ENCODE results near the gene CDADC1. TPM values are rescaled to one million over a fixed set of nuclear protein-coding genes. Genes with fewer than 3 reads are reported as not detected.

Gene CDADC1
- total RNA-seq, 1 donor from 2014 or later: 3.3 TPM

- no peak overlapping the region for H3K4me3 ChIP-seq (ENCODE audit: low read depth, low read length)
- no peak for TF ChIP-seq CTCF (conservative IDR thresholded peaks at IDR 0.05; ENCODE audit: low read depth, low read length)
- no peak for DNase-seq (ENCODE audit: low read depth)
Measured at GRCh38 chr13:49251326-49251725, 3.6 kb downstream of the CDADC1 start.

GRCh38 chr13:49253310-49253709 lies 5.6 kb downstream of the CDADC1 start:
- H3K4me3 ChIP-seq (ENCODE audit: low read depth, low read length): no peak overlapping the region
- no peak for DNase-seq (ENCODE audit: low read depth)
- no peak for TF ChIP-seq CTCF (conservative IDR thresholded peaks at IDR 0.05; ENCODE audit: low read depth, low read length)

GRCh38 chr13:49254007-49254406 lies 6.3 kb downstream of the CDADC1 start:
- H3K4me3 ChIP-seq (ENCODE audit: low read depth, low read length): no peak overlapping the region
- TF ChIP-seq CTCF (conservative IDR thresholded peaks at IDR 0.05; ENCODE audit: low read depth, low read length): no peak
- DNase-seq (ENCODE audit: low read depth): no peak

GRCh38 chr13:49256841-49257240 lies 9.1 kb downstream of the CDADC1 start:
- TF ChIP-seq CTCF (conservative IDR thresholded peaks at IDR 0.05; ENCODE audit: low read depth, low read length): no peak
- no peak overlapping the region for H3K4me3 ChIP-seq (ENCODE audit: low read depth, low read length)
- no peak for DNase-seq (ENCODE audit: low read depth)

GRCh38 chr13:49258089-49258796 lies 10.5 kb downstream of the CDADC1 start:
- no peak for TF ChIP-seq CTCF (conservative IDR thresholded peaks at IDR 0.05; ENCODE audit: low read depth, low read length)
- DNase-seq (ENCODE audit: low read depth): no peak
- peak overlapping the region; percentile 19 for H3K4me3 ChIP-seq (ENCODE audit: low read depth, low read length)

- no peak for TF ChIP-seq CTCF (conservative IDR thresholded peaks at IDR 0.05; ENCODE audit: low read depth, low read length)
- H3K4me3 ChIP-seq (ENCODE audit: low read depth, low read length): no peak overlapping the region
- DNase-seq (ENCODE audit: low read depth): no peak
Measured at GRCh38 chr13:49259586-49259985, 11.9 kb downstream of the CDADC1 start.

GRCh38 chr13:49262634-49263033 lies 14.9 kb downstream of the CDADC1 start:
- no peak overlapping the region for H3K4me3 ChIP-seq (ENCODE audit: low read depth, low read length)
- no peak for TF ChIP-seq CTCF (conservative IDR thresholded peaks at IDR 0.05; ENCODE audit: low read depth, low read length)
- DNase-seq (ENCODE audit: low read depth): no peak
